ENCODE measurements around the gene SSPN.

- TF ChIP-seq LEF1 (IDR thresholded peaks at IDR 0.05; ENCODE audit: borderline replicate concordance) (no peak), NFRKB (IDR thresholded peaks at IDR 0.05) (no peak), HDGF (IDR thresholded peaks at IDR 0.05; ENCODE audit: borderline replicate concordance) (no peak), TARDBP (IDR thresholded peaks at IDR 0.05) (no peak)
These were observed 2.5 kb downstream of the SSPN start for GRCh38 chr12:26197832-26198231.

Measured in HEK293T (cell line).